H1 (cell line): ENCODE results near the gene C1QA.

Experiments
- CHD7 ChIP-seq: fragments of 300-600 bp; sonication (generic); IDR thresholded peaks from 2 replicates; pipeline ENCODE4 v1.7.1; 2012; ENCODE audit warnings: low read length, moderate library complexity, mild to moderate bottlenecking, inconsistent platforms; ENCODE audit not compliant: insufficient replicate concordance
- CTCF ChIP-seq, 3 experiments: IDR thresholded peaks; 1 replicate in 2 of 3; 2 replicates in 1 of 3; pipeline versions ENCODE4 v1.5.1 to v1.6.1; 2011; ENCODE audit warnings: low read length in 3 of 3, mild to moderate bottlenecking in 3 of 3, inconsistent platforms in 2 of 3, low read depth in 1 of 3, moderate library complexity in 1 of 3; ENCODE audit not compliant: insufficient read depth in 1 of 3; ENCODE audit errors: control extremely low read depth in 1 of 3
- GABPA ChIP-seq: IDR thresholded peaks from 2 replicates; pipeline ENCODE4 v1.6.1; 2011; ENCODE audit warnings: mild to moderate bottlenecking, low read length, moderate library complexity, borderline replicate concordance; ENCODE audit not compliant: insufficient read depth
- KDM1A ChIP-seq: fragments of 200-600, 300-600 bp; sonication (generic); IDR thresholded peaks from 2 replicates; pipeline ENCODE4 v1.7.1; 2016; ENCODE audit warnings: mild to moderate bottlenecking, low read length, borderline replicate concordance
- PHF8 ChIP-seq: fragments of 200-600 bp; sonication (generic); conservative IDR thresholded peaks from 2 replicates; pipeline ENCODE4 v1.7.1; 2012; ENCODE audit warnings: low read depth, mild to moderate bottlenecking, inconsistent platforms, low read length, moderate library complexity
- POLR2A ChIP-seq, 2 experiments: IDR thresholded peaks; 1 replicate in 1 of 2; 2 replicates in 1 of 2; pipeline ENCODE4 v1.6.1; 2011; ENCODE audit warnings: low read depth in 2 of 2, low read length in 2 of 2, mild to moderate bottlenecking in 2 of 2; ENCODE audit errors: control extremely low read depth in 1 of 2
- POLR2AphosphoS5 ChIP-seq: IDR thresholded peaks from 2 replicates; pipeline ENCODE4 v1.6.1; 2011; ENCODE audit warnings: low read depth, low read length
- RBBP5 ChIP-seq: IDR thresholded peaks from 2 replicates; pipeline ENCODE4 v1.7.1; 2012; ENCODE audit warnings: low read depth, mild to moderate bottlenecking, inconsistent platforms, low read length, moderate library complexity, borderline replicate concordance

GRCh38 chr1:22676916-22677583 is 40.6 kb downstream of the C1QA start:
- TF ChIP-seq POLR2A (IDR thresholded peaks at IDR 0.05; ENCODE audit: control extremely low read depth in 1 of 2, low read depth in 2 of 2, low read length in 2 of 2) (no peak), CTCF (IDR thresholded peaks at IDR 0.05; ENCODE audit: control extremely low read depth in 1 of 3, insufficient read depth in 1 of 3, low read depth in 1 of 3, low read length in 3 of 3) (no peak), KDM1A (no peak), RBBP5 (no peak), PHF8 (no peak), POLR2AphosphoS5 (no peak), CHD7 (no peak), GABPA (no peak)
